ENCODE results near the gene NUP62CL.

Gene NUP62CL

GRCh38 chrX:107135049-107135964 is 70.9 kb downstream of the NUP62CL start:
- no peak overlapping the region for H3K27ac ChIP-seq
- TF ChIP-seq ZFX (IDR thresholded peaks at IDR 0.05) (no peak), CTCF (conservative IDR thresholded peaks at IDR 0.05) (no peak)

GRCh38 chrX:107123750-107124149 is 82.5 kb downstream of the NUP62CL start:
- TF ChIP-seq ZFX (IDR thresholded peaks at IDR 0.05) (no peak), CTCF (conservative IDR thresholded peaks at IDR 0.05) (no peak)
- H3K27ac ChIP-seq, result no peak overlapping the region

DNA sequence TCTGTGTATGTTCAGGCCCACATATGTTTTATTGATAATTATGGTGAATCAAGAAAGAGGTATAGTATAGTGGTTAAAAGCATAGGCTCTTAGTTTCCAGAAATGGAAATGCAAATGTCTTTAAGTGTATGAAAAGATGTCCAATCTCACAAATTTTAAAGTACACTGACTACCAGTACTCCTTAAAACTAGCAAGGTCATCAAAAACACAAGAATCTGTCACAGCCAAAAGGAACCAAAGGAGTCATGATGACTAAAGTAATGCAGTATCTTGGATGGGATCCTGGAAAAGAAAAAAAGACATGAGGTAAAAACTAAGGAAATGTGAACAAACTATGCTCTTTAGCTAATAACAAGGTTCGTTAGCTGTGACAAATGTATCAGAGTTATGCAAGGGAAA is 87.0 kb downstream of the NUP62CL start:
- TF ChIP-seq ZFX (IDR thresholded peaks at IDR 0.05) (no peak), CTCF (conservative IDR thresholded peaks at IDR 0.05) (no peak)
- H3K27ac ChIP-seq, result no peak overlapping the region

DNA sequence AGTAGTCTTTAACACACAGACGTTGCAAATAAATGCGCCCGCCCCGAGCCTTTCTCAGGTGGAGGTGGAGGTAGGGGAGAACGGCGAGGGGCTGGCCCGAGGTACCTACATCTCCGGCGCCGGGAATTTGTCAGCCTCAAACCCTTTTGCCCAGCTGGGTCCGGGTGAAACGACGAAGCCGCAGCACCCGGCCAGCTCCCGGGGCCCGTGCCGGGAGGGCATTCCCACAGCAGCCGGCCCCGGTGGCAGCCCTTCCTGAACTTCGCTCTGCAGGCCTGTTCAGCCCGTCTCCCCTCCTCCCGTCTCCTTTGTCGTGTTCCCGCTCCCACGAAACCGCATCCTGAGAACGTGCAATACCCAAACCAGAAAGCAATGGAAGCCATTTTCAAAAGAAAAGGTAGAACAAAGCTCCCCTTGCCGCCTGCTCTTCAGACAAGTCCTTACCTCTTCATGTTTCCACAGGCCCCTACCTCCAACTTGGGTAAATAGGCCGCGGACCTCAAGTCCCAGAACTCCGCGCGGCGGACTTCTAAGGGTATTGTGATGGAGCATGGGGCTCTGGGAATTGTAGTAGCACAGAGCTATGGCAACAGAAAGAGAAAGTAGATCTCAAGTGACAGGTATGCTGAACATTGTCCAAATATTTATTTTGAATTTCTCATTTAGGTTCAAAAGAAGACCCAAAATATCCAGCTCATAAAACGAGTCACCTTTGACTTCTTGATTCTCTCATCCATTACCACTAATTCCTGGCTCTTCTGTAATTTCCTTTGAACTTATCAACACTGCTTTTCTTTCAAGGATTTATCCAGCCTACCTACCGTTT is 87.7 kb downstream of the NUP62CL start, which contains the start of gene RBM41:
RBM41 (minus strand) TSS at position 501 of the 826 bp plus-strand sequence; CDS start at position 452, 49 bp downstream.
- peak within 1 kb of the TSS; percentile 80 for H3K27ac ChIP-seq
- no peak for TF ChIP-seq CTCF (conservative IDR thresholded peaks at IDR 0.05)
- TF ChIP-seq ZFX (IDR thresholded peaks at IDR 0.05), result peak; percentile 96

DNA sequence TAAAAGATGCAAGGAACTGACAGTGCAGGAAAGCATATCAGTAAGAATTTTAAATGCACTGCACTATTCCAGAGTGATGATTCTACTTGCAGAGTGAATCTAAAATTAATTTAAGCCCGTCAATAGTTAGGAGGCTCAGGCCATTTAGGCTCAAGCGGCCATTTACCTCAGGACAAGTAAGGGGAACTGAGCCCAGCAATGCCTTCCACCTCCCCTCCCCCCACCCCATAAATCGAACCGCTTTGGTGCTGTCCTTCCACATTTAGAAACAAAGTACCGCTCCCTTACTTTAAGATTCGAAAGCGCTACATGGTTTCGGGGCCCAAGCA is 88.3 kb downstream of the NUP62CL start:
- TF ChIP-seq ZFX (IDR thresholded peaks at IDR 0.05), result no peak
- no peak for TF ChIP-seq CTCF (conservative IDR thresholded peaks at IDR 0.05)
- peak overlapping the region; percentile 80 for H3K27ac ChIP-seq

DNA sequence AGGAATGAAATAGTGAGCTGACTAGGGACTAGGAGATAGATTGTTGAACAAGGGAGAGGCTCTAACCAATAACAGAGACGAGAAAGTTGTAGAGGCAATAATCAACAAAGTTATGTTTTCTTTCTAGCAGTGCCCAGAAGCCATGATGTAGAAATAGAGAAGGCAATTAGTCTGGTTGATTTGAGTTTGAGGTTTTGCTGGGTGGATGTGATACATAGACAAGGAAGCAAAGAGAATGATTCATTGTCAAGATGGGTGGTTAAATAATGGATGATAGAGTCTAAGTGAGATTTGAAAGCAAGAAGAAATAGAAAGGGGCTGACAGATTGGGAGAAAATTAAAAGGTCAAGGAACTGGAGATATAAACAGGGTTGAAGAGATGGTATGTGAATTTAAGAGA is 98.8 kb downstream of the NUP62CL start:
- TF ChIP-seq ZFX (IDR thresholded peaks at IDR 0.05) (no peak), CTCF (conservative IDR thresholded peaks at IDR 0.05) (no peak)
- H3K27ac ChIP-seq, result no peak overlapping the region

DNA sequence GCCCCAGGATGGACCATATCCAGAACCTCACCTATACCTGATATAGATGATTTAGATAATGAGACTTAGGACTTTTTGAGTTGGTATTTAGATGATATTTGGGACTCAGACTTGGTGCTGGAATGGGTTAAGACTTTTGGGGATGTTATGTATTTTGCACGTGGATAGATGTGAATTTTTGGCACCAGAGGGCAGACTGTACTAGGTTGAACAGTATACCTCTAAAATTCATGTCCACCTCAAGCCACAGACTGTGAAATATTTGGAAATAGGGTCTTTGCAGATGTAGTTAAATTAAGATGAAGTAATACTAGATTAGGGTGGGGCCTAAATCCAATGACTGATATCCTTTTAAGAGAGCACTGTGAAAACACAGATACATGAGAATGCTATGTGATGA is 103.3 kb downstream of the NUP62CL start:
- no peak overlapping the region for H3K27ac ChIP-seq
- TF ChIP-seq CTCF (conservative IDR thresholded peaks at IDR 0.05) (peak; percentile 18), ZFX (IDR thresholded peaks at IDR 0.05) (no peak)

Measured in C4-2B (cell line).